DLD1 (cell line): ENCODE measurements around the gene KLHL7.
"Not testable (repeated sequence)": the region's sequence is repeated elsewhere in the genome, so short reads cannot be mapped to it uniquely, and the experiment has no call there.

Source experiments
- in situ Hi-C: cut with HindIII; loops from 2 replicates; pipeline ENCODE4 v1.10.0; 2017; ENCODE audit warnings: low sequenced_read_pairs

Gene KLHL7

GRCh38 chr7:23212395-23212794 is 106.8 kb downstream of the KLHL7 start:
- in situ Hi-C loops, result no loop called here

- in situ Hi-C loops, result no loop called here
These were observed 107.3 kb downstream of the KLHL7 start for GRCh38 chr7:23212841-23213240.

DNA sequence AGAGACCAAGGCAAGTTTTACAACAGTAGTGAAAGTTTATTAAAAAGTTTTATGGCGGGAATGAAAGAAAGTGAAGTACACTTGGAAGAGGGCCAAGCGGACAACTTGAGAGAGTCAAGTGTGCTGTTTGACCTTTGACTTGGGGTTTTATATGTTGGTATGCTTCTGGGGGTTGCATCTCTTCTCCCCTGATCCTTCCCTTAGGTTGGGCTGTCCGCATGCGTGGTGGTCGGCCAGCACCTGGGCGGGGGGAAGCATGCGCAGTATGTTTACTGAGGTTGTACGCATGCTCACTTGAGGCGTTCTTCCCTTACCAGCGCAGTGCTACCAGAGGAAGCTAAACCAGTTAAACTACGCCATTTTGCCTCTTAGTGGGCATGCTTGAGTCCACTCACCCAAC is 108.2 kb downstream of the KLHL7 start:
- in situ Hi-C loops, result no loop called here

DNA sequence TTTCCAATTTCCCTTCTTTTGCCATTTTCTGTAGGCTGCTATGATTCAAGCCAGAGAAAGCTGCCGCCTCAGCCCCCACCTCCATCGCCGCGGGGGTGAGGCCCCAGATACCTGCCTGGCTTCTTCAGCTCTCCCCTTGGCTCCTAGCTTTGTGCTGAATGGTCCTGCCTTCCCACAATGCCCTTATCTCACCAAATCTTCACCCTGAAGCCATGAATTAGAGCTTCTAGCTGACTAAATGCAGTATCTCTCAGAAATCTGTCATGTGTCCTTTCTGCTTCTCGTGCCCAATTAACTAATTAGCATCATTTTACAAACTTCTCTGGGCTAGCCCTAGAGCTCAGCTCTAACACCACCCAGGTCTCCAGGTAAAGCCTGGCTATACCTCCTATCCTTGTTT is 108.8 kb downstream of the KLHL7 start:
- in situ Hi-C loops, result no loop called here

DNA sequence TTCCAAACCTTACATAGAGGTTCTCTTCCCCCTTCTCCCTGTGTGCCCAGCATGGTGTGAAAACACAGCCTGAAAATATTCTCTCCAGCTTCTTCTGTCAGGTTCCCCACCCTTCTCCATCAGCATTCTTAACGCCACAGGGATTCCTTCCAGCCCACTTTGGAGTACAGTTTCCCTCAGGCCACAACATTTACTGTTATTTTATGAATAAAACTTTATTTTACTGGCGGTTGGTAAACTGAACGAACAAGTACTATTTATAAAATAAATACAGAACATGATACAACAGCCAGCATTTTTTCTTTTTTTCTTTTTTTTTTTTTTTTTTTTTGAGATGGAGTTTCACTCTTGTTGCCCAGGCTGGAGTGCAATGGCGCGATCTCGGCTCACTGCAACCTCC is 109.4 kb downstream of the KLHL7 start:
- in situ Hi-C loops, result no loop called here

DNA sequence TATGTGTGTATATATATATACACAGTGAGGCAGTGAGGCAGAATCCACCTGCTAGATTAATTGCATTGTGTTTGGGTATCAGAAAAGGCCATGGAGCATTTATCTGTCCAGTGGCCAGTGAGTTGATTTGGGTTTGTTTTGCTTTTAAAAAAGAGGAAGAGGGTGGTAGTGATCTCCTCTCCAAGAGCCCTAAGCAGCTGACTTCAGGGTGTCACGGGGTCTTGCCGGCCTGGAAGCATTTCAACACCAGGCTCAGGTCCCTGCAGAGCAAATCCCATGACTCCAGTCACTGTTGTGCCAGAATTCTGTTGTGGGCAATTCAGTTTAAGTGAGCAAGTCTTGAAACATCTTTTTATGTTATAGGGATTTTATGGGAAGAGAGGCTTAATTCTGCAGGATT is 110.4 kb downstream of the KLHL7 start:
- in situ Hi-C loops, result no loop called here

DNA sequence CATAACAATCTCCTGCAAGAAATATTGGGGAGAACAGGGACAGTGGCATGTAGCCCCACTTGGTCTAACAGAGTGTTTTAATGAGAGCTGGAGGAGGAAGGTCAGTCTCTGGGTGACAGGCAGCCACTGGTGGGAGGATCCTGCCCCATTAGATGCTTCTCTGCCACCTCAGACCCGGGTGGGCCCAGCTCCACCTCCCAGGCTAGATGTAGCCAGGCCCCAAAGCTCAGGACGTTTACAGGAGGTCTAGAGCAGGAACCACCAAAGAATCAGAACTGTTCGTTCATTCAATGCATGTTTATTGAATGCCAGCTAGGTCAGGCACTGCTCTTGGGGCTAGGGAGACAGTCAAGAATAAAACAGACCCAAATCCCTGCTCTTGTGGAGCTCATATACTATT is 112.6 kb downstream of the KLHL7 start:
- in situ Hi-C loops, result no loop called here

GRCh38 chr7:23220690-23221305 is 115.2 kb downstream of the KLHL7 start:
- in situ Hi-C loops, result no loop called here

DNA sequence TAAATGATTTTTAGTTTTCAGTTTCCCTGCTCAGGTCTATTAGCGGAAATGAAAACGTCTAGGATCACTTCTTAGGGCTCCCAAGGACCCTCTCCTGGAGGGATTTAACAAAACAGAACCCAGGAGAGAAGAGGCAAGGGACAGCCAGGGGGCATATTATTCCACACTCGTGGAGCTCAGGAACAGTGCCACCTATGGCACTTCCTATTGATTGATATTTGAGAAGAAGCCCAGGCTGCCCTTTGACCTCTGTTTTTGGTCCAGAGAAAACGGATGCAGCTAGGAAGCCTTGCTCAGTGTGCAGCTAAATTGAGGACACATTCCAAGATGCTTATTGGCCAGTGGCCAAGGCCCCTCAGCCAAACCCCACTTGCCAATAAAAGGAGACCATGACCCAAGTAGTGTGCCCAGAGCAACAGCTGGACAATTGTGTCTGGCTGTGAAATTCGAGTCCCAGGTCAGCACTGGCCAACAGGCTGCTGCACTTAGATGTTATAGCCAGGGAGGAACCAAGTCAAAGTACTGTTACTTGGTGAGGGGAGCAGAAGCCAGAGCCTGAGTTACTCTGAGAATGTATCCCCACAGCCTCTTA is 117.0 kb downstream of the KLHL7 start:
- in situ Hi-C loops, result no loop called here

DNA sequence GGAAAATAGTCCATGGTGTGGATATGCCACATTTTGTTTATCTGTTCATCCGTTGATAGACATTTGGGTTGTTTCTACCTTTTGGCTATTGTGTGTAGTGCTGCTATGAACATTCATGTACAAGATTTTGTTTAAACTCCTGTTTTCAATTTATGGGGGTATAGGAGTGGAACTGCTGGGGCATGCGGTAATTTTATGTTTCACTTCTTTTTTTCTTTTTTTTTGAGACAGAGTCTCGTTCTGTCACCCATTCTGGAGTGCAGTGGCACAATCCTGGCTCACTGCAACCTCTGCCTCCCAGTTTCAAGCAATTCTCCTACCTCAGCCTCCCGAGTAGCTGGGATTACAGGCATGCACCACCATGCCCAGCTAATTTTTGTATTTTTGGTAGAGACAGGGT is 118.8 kb downstream of the KLHL7 start:
- in situ Hi-C loops, result not testable (repeated sequence)

GRCh38 chr7:23226844-23227450 is 121.4 kb downstream of the KLHL7 start:
- in situ Hi-C loops, result no loop called here
